HG03280 (cell line): ENCODE results near the gene NUDT13.
"Not testable (repeated sequence)": the region's sequence is repeated elsewhere in the genome, so short reads cannot be mapped to it uniquely, and the experiment has no call there.

Experiments used
- ATAC-seq: cut with Tn5 transposase; IDR thresholded peaks from one replicate; pipeline ENCODE4 v1.9.1; 2021; ENCODE audit warnings: mild to moderate bottlenecking, moderate library complexity; ENCODE audit not compliant: unreplicated experiment

Gene NUDT13

DNA sequence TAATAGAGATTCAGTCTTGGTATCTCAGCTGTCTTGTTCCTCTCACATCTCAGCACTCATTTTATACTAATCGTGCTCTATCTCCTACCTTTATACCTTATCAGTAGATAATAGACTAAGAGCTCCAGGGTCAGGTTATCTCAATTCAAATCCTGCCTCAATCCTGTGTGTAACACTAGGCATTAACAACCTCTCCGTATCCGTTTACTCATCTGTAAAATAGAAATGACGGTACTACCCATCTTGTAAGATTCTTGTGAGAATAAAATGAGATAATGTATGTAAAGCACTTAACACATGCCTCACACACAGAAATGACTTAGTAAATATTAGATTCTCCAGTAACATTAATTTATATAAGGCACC, 13.0 kb upstream of the NUDT13 start:
- ATAC-seq, result peak; percentile 1

- no peak for ATAC-seq
Measured at GRCh38 chr10:73099141-73099540, 11.1 kb upstream of the NUDT13 start.

- no peak for ATAC-seq
Measured at GRCh38 chr10:73106301-73106700, 4.0 kb upstream of the NUDT13 start.

DNA sequence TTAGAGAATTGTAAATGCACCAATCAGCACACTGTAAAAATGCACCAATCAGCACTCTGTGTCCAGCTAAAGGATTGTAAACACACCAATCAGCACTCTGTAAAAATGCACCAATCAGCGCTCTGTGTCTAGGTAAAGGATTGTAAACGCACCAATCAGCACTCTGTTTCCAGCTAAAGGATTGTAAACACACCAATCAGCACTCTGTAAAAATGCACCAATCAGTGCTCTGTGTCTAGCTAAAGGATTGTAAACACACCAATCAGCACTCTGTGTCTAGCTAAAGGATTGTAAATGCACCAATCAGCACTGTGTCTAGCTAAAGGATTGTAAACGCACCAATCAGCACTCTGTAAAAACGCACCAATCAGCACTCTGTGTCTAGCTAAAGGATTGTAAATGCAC, 1.0 kb upstream of the NUDT13 start:
- not testable (repeated sequence) for ATAC-seq

GRCh38 chr10:73112032-73112431, 1.8 kb downstream of the NUDT13 start:
- not testable (repeated sequence) for ATAC-seq

- ATAC-seq, result no peak
Measured at GRCh38 chr10:73113551-73113950, 3.3 kb downstream of the NUDT13 start.

- ATAC-seq, result no peak
Measured at GRCh38 chr10:73116017-73116416, 5.8 kb downstream of the NUDT13 start.

DNA sequence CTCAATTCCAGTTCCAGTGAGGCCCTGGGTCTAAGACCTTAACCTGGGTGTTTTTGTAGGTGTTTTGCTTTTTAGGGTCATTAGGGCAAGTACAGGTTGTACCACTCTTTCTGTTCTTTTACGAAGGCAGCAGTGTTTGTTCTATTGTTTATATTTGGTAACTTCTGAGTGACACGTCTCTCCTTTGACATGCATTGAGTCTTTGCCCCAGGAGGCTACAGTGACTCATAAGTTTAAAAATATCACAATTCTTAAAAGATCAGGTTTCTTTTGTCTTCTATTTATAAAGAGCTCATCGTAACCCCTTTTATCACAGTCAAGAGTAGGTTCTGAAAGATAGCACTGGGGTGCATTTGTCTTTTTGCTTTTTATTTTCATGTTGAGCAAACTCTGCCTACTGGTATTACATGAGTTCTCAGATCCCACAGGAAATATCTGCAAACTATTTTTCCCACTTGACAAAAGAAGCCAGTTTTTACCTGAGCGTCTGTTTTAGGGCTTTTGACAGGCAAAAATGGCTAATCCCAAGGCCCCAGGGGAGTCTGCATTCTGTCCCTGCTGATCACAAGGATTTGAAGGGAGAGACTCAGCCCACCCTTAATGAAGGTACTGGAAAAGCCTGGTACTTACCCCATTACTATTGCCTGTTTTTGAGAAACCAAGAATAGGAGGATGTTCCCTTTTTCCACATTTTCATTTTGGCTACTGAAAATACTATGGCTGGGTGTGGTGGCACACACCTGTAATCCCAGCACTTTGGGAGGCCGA, 7.9 kb downstream of the NUDT13 start:
- ATAC-seq, result peak; percentile 79

- ATAC-seq, result no peak
Measured at GRCh38 chr10:73119457-73119856, 9.2 kb downstream of the NUDT13 start.

DNA sequence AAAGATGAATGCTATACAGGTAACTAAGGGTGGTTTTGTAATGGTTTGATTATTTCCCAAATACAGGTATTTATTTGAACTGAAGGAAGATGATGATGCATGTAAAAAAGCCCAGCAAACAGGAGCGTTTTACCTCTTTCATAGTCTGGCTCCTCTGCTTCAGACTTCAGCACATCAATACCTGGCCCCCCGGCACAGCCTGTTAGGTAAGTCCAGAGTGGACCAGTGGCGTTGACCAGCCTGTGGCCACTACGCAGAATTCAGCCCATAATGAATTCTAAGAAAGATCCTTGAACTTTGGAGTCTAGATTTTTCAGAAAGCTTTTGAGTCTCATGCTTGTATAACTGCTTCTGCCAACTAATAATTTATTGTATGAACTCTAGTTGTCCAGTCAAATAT, 9.7 kb downstream of the NUDT13 start:
- ATAC-seq, result no peak

- ATAC-seq, result no peak
Measured at GRCh38 chr10:73126343-73126742, 16.1 kb downstream of the NUDT13 start.

GRCh38 chr10:73131301-73131700, 21.0 kb downstream of the NUDT13 start:
- ATAC-seq, result no peak

DNA sequence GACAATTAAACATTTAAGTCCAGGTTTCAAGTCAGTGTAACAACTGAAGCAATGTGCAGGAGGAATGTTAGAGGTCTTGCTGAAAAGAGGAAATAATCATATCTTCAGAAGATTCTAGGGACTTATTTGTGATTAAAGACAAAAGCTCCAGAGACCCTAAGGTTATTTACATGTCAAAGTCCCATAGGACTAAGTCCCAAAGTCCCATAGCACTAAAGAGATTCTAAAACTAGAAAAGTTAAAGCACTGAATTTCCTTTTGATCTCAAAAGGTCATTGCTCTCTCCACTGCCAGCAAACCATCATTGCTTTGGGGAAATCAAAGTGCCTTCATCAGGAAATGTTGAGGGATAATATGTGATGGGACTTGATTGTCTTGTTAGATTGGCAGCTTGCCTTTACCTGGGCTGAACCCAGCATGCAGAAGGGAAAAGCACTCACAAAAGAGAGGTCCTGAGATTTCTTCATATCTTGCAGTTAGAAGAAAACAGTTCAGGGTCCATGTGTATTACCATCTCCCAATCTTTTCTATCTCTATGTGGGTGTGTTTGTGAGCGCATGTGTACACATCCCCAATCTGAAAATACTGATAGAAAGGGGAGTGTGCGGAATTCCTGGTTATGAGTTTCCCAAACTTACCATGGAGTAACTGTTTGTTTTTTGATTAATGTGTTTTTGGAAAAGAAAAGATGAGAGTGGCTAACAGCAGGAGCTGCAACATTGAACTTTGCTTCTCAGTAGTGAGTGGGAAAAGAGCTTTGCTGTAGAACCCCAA, 21.8 kb downstream of the NUDT13 start:
- no peak for ATAC-seq

GRCh38 chr10:73134727-73135126, 24.5 kb downstream of the NUDT13 start:
- ATAC-seq, result no peak

- no peak for ATAC-seq
Measured at GRCh38 chr10:73136627-73137026, 26.4 kb downstream of the NUDT13 start.

GRCh38 chr10:73139251-73139650, 29.0 kb downstream of the NUDT13 start:
- ATAC-seq, result no peak

DNA sequence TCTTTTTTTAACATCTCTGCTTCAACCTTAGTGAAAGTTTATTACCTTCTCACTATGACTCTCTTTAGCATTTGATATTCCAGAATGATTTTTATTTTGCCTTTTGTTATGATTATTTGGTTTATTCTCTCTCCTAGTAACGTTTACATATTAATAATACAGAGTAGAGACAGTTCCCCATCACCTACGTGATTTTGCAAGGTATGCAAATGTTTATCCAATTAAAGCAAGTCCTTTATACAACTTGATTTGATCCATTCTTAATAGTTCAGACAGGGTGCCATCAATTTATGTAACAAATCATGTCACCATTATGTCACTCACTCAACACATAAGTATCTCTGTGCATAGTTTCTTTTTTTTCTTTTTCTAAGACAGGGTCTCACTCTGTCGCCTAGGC, 31.3 kb downstream of the NUDT13 start:
- ATAC-seq, result no peak

DNA sequence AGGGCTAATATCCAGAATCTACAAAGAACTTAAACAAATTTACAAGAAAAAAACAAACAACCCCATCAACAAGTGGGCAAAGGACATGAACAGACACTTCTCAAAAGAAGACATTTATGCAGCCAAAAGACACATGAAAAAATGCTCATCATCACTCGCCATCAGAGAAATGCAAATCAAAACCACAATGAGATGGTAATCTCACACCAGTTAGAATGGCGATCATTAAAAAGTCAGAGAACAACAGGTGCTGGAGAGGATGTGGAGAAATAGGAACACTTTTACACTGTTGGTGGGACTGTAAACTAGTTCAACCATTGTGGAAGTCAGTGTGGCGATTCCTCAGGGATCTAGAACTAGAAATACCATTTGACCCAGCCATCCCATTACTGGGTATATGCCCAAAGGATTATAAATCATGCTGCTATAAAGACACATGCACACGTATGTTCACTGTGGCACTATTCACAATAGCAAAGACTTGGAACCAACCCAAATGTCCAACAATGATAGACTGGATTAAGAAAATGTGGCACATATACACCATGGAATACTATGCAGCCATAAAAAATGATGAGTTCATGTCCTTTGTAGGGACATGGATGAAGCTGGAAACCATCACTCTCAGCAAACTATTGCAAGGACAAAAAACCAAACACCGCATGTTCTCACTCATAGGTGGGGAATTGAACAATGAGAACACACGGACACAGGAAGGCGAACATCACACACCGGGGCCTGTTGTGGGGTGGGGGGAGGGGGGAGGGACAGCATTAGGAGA, 40.6 kb downstream of the NUDT13 start:
- not testable (repeated sequence) for ATAC-seq

DNA sequence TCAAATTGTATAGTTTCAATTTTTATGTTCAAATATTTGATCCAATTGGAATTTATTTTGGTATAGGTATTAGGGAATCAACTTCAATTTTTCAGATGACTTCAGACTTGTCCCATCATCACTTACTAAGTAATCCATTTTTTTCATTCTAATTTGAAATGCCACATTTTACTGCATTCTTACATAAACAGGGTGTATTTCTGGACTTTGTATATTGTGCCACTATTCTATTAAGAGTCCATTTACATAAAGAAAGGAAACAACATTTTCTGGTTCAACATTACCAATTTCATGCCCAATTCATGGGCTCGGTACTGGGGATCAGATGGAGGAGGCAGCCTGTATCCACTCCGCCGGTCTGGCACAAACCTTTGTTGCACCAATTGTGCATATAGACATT, 41.8 kb downstream of the NUDT13 start:
- ATAC-seq, result no peak

DNA sequence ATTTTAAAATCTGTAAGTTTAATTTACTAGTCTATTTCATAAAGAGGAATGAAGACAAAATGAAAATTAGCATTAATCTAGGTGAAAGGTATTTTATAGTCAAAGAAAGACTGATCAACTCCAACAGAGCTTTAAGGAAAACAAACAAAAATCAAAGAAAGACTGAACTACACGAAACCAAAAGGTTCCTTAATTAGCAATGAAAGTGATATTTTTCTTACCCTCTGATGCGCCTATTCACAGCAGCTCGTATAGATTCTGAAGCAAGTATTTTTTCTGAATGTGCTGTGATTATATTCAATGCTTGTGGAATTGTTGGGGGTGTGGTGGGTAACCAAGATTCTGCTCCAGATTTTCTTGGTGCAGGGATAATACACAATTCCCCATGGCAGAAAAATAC, 45.8 kb downstream of the NUDT13 start:
- ATAC-seq, result no peak

DNA sequence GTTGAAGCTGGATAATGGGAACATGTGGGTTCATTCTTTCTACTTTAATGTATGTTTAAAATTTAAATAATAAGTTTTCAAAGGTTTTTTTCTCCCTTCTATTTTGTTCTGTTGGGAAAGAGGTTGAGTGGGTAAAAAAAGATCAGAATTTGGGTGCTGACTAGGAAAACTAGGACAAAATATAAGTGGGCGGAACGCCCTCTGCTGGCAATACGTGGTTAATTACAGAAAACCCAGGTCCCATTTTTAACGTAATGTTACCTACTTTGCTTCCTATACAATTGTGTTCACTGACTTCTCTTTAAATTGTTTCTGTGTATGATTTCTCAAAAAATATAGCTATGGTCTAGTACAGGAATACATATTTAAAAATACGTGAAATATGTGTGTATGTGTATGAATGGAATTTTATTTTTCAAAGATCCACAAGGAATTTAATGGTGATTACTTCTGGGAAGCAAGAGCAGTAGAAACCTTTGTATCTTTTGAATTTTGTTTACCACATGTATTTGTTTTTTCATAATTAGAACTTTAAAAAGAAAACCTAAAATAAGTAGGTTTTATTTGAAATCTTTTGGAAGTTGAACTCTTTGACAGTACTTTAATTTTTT, 48.9 kb downstream of the NUDT13 start:
- no peak for ATAC-seq
